ENCODE data around the gene LCN15.

The LCN15 gene

DNA sequence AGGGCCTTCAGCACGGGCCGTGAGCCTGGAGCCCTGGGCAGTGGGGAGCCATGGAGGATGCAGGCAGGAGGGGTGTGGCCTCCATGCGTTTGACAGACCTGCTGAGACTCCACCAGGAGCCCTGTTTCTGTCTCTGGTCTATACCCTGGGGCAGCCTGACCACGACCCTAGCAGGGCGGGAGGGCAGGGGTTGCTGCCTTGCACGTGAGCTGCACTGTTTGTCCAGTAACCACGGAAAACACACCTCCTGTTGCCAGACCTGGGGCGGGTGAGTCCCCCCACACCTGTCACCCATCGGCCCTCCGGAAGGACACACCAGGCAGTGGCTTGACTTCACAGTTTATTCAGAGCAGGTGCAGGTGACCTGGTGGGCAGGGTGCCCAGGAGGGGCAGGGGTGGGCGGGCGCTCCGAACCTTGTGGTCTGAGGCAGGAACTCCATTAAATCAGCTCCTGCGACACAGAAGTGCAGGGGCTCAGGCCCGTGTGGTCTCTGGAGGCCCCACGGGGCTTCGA is 10.2 kb downstream of the LCN15 start:
- no peak for DNase-seq

DNA sequence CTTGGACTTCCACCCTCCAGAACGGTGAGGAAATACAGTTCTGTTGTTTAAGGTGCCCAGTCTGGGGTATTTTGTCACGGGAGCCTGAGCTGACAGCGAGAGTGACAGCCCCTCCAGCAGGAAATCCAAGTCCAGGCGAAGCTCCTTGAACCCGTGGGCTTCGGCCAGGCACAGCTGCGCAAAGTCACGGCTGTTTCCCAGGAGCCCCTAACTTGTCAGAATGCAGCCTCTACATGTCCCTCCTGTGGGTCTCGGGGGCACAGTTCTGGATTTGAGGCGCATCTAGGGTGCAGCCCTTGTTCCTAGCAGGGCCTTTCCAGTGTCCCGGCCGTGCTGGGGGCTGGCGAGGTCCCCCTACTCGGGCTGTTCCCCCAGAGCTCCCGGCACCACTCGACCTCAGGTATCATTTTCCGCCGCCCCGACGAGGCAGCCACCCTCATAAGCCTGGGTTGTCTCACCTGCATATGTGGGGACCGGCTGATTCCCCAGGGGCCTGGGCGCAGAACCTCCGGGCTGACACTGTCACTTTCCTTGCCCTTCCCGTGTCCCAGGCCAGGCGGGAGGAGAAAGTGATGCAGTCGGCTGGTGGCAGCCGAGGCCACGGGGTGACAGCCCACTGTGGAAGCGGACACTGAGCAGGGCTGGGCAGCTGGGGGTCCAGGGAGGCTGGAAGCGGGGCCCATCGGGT is 10.8 kb downstream of the LCN15 start:
- no peak for DNase-seq

DNA sequence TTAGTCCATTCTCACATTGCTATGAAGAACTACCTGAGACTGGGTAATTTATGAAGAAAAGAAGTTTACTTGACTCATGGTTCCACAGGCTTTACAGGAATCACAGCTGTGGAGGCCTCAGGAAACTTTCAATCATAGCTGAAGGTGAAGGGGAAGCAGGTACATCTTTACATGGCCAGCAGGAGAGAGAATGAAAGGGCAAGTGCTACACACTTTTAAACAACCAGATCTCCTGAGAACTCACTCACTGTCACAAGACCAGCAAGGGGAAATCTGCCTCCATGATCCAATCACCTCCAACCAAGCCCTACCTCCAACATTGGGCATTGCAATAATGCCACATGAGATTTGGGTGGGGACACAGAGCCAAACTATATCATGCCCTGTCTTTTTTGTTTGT is 12.5 kb downstream of the LCN15 start:
- no peak for DNase-seq

GRCh38 chr9:136751244-136751643 is 13.1 kb downstream of the LCN15 start:
- DNase-seq, result no peak

DNA sequence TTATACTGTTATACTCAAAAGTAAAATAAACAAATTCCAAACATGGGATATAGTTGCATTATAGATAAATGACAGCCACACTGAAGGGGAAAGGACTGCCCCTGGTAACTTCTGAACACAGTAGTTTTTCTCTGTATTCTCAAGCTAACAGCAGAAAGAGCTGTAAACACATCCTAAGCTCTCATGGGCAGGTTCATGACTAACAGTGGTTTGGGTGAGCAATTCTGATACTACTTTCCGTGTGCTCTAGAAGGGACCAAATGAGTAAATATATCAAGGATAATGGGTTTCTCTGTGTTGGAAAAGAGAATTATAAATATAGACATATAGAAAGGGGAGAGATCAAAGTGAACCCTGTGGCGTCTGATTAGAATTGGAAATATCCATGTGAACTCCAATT is 13.8 kb downstream of the LCN15 start:
- DNase-seq, result no peak

DNA sequence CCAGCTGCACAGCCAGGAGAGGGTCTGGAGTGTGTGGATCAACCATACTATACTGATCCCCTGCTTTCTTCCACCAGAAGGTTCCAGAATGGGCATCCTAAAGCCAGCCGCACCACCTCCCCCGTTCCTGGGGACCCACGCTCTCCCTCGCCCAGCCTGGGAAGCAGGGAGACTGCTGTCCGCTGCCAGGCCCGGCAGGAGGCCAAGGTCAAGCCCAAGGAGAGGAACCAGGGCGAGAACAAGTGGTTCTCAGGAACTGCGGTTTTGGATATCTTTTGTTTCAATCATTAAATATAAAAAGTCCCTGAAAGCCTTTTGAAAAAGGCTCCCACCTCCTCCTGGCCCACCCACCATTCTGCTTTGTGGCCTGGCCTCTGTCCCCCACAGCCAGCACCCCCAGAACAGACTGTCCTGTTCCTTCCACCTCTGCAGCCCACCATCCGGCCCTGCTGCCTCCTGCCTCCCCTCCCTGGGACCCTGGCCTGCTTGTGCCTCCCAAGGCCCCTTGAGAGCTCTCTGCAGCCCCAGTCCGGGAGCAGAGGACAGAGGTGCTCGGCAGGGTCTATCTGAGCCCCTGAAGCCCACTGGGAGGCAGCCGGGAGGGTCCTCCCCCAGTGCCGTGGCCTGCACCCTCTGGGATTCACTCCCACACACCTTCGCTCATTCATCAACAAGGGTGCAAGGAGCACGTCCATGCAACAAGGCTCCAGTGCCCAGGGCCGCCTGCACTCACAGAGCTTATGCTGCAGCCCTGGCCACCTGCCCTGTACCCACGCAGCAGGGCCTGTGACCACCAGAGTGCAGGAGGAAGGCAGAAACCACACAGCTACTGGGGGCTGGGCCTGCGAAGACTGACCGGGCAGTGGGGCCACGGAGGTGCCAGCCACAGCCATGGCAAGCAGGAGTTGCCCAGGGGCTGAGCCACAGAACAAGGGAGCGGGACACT is 15.4 kb downstream of the LCN15 start:
- no peak for DNase-seq

DNA sequence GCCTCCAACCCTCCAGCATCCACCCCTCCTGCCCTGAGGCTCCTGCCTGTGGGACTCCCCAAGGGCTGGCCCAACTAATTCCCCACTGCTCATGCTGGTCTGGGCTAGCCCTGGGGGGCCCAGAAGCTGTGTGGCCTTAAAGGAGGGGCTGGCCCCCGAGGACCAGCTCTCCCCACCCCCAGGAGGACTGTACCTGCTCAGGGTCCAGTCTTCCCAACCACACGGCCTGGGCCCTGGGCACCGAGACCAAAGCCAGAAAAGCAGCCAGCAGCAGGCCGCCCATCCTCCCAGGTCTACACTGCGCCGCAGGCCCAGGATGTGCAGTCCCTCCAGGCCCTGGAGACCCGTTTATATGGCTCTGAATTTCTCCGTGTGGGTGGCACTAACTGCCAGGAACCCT is 16.1 kb downstream of the LCN15 start, which contains the start of gene LCN6:
Gene LCN6 (minus strand): TSS at position 325 of the 400 bp plus-strand sequence. CDS start 42 bp downstream, at position 283.
- DNase-seq, result no peak

GRCh38 chr9:136747161-136748060 is 16.9 kb downstream of the LCN15 start:
- no peak for DNase-seq

DNA sequence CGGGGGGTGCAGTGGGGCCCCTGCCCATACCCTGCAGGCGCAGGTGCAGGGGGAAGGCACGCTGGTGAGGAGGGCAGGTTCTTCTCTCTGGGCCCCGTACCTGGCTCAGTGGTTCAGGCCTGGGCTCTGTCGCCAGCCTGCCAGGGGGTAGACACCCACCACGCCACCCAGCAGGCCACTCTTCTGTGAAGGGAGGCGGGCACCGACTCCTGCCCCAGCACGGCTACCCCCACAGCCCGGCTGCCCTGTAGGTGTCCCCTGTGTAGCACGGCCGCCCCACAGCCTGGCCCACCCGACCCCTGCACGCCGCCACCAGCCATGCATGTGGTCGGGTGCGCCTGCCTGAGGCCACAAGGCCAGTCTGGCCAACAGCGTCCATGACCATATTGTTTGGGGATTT is 17.7 kb downstream of the LCN15 start:
- no peak for DNase-seq

- DNase-seq, result no peak
These were observed 18.2 kb downstream of the LCN15 start for GRCh38 chr9:136746155-136746490.

- no peak for DNase-seq
These were observed 18.7 kb downstream of the LCN15 start for GRCh38 chr9:136745389-136746154.

DNA sequence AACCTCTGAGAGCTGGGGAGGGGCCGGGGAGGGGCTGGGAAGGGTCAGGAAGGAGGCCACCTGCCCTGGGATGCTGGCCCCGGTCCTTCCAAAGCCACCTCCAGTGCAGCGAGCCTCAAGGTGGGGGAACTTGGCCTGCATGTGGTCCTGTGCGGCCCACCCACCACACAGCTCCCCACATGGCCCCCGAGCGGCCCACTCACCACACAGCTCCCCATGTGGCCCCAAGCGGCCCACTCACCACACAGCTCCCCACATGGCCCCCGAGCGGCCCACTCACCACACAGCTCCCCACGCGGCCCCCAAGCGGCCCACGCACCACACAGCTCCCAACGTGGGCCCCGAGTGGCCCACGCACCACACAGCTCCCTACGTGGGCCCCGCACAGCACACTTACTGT is 19.5 kb downstream of the LCN15 start:
- no peak for DNase-seq

DNA sequence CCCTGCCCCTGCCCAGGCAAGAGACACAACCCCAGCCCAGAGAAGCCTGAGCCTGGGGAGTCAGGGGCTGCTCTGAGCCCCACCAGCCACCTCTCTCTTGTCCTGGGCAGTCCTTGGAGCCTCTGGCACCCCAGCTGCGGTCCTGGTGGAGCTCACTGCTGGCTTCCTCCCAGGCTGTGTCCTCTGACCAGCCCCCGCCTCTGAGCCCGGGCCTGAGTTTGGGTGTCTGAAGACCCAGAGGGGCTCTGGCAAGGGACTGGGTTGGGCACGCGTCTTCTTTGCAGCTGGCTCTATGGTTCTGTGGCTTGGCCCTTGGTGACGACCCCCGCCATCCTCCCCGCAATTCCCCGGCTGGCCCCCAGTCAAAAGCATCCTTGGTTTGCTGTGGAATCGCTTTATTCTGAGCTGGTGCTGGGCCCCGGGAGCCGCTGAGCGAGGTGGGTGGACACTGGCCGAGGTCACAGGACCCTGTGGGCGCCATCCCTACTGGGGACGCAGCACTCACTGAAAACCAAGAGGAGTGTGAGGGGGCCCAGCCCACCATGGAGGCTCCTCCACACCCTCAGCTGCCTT is 20.6 kb downstream of the LCN15 start:
- no peak for DNase-seq

DNA sequence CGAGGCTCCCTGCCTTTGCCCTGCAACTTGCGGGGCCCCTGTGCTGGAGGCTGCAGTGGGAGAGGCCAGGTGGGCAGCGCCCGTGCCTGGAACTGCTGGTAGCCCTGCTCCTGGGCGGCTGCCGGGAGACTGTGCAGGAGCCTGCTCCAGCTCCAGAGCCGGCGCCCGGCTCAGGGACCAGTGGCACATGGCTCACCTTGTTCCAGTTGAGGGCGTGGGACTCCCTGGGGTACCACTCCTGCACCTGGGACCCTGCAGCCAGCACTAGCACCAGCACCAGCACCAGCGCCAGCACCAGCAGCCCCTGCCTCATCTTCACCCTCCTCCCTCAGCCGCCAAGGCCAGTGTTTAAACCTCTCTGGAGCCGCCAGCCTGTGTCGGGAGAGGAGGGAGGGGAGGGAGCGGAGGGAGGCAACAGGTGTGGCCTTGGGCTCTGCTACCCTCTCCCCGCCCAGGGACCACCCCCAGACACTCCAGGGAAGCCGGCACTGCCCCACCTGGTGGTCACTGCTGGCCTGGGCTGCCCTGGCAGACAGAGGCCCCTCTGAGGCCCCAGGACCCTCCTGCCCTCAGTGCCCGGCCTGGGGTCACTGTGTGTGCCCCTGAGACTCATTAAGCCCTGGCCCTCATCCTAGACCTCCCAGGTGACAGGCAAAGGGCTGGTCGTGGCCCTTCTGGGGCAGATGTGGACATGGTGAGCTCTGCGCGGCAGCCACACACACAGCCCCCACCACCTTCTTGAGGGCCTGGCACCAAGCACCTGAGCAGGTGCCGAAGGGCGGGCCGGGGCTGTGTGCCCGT is 21.5 kb downstream of the LCN15 start, which contains the start of gene LCN10:
Gene LCN10 (minus strand): TSS at position 350 of the 801 bp plus-strand sequence. CDS start 37 bp downstream, at position 313.
- no peak for DNase-seq

- peak; percentile 25 for DNase-seq
These were observed 22.3 kb downstream of the LCN15 start for GRCh38 chr9:136741883-136742571.

- DNase-seq, result no peak
These were observed 23.1 kb downstream of the LCN15 start for GRCh38 chr9:136740971-136741882.

GRCh38 chr9:136740491-136740890 is 23.8 kb downstream of the LCN15 start:
- DNase-seq, result no peak

GRCh38 chr9:136740069-136740468 is 24.2 kb downstream of the LCN15 start:
- DNase-seq, result no peak

DNA sequence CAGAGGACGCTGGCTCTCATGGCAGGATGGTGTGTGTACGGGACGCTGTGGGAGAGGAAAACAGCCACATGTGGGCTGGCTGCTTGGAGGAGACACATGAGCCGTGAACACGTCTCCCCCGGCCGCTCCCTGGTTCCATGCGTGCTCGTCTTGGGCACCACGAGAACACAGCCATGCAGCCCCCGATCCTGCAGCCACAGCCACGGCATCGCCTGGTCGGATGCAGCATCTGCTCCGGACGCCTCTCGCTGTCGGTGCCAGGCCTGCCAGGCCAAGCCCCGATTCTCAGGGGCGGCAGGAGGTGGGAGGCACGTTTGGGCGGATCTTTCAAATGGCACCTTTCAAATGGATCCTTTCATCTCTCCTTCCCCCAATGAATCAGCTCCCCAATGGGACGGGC is 24.8 kb downstream of the LCN15 start:
- DNase-seq, result no peak
